ENCODE measurements around the gene VSTM2B.

Gene VSTM2B

GRCh38 chr19:29562299-29563297, 36.8 kb downstream of the VSTM2B start:
- FAIRE-seq = no peak

GRCh38 chr19:29563486-29564101, 37.8 kb downstream of the VSTM2B start:
- DNase-seq (ENCODE audit: insufficient read length, low spot score) (no peak), FAIRE-seq (no peak)

More at GRCh38 chr19:29562299-29563297, 36.8 kb downstream of the VSTM2B start:
- DNase-seq (ENCODE audit: insufficient read length, low spot score) = no peak

DNA sequence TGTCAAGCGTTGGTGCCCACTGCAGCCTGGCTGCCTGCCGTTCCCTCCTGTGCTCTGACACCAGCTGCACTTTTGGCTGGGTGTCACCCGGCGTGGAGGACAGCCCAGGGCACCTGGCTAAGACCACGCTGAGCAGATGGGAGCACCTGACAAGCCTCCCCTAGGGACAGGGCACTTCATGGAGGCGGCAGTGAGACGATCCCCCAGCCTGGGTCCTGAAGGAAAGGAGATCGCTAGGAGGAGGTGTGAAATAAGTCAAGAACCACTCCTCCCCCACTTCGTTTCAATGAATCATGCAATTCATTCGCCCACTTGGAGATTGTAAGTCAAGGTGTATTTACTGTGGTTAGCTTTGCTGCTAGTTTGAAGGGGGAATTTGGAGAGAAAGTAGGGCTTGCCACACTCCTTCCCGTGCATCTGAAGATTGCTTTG, 38.8 kb downstream of the VSTM2B start:
- no peak for FAIRE-seq
- no peak for DNase-seq (ENCODE audit: insufficient read length, low spot score)

DNA sequence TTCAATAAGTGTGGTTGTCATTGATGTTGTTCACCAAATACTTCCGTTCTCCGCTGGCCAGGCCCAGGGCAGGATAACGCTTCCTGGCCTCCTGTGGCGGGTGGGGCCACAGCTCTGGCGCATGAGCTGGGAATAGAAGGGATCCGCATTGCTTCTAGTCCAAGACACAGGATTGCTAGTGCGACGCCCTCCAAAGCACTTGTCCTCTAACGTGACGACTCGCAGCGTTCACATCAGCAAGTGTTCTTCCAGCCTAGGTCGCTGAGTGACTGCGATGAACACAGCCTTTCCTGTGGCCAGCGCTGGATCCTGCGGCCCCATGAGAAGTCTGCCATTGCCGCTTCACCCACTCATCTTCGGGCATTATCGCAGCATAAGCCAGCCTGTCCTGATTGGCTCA, 39.4 kb downstream of the VSTM2B start:
- DNase-seq (ENCODE audit: insufficient read length, low spot score) (no peak), FAIRE-seq (no peak)

DNA sequence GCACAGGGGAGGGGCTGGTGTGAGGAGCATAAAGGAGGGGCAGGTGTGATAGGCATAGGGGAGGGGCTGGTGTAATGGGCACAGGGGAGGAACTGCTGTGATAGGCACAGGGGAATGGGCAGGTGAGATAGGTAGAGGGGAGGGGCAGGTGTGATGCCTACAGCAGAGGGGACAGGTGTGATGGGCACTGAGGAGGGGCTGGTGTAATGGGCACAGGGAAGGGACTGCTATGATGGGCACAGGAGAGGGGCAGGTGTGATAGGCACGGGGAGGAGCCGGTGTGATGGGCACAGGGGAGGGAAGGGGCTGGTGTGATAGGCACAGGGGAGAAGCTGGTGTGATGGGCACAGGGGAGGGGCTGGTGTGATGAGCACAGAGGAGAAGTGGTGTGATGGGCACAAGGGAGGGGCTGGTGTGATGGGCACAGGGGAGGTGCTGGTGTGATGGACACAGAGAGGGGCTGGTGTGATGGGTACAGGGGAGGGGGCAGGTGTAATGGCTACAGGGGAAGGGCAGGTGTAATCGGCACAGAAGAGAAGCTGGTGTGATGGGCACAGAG, 40.8 kb downstream of the VSTM2B start:
- DNase-seq (ENCODE audit: insufficient read length, low spot score) = no peak

DNA sequence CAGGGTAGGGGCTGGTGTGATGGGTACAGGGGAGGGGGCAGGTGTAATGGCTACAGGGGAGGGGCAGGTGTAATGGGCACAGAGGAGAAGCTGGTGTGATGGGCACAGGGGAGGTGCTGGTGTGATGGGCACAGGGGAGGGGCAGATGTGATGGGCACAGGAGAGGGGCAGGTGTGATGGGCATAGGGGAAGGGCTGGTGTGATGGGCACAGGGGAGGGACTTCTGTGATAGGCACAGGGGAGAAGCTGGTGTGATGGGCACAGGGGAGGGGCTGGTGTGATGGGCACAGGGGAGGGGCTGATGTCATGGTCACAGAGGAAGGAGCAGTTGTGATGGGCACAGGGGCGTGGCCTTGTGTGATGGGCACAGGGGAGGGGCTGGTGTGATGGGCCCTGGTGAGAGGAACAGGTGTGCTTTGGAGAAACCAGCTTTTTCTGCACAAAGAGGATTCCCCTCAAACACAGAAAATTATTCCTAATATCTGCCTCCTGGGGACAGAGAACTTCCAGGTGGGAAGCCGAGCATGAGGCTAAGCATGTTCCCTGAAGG, 41.6 kb downstream of the VSTM2B start:
- FAIRE-seq (no peak), DNase-seq (ENCODE audit: insufficient read length, low spot score) (no peak)

More for the DNA sequence above, 40.8 kb downstream of the VSTM2B start:
- FAIRE-seq = no peak

GRCh38 chr19:29568036-29569025, 42.5 kb downstream of the VSTM2B start:
- FAIRE-seq = no peak

DNA sequence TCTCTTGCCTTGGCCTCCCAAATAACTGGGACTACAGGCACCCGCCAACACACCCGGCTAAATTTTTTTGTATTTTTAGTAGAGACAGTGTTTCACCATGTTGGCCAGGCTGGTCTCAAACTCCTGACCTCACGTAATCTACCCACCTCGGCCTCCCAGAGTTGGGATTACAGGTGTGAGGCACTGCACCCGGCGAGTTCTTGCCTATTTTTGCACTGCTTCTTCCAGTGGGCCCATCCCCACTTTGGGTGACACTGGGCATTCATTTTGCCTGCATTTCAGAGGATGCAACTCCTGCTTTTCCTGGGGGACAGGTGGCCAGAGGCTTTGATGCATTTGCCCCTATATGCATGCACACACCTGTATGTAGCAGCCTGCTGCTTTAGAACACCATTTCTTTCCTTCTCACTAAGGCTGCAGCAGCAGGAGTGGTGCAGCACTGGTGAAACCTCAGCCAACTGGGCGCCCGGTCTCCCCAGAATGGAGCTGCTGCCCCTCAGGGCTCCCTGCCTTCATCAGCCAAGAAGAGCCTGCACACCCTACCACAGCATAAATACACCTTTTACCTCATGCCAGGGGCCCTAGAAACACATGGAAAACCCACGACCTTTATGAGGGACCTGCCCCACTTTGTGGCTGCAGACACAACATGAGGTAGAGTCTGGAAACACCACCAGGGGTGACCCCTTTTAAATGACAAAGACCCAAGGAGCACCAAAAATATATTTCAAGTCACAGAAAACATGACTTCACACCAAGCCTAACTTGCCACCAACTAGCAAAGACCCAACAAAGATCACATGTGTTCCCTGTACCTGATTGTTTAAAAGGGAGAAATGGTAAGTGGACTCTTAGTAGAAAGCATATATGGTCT, 43.5 kb downstream of the VSTM2B start:
- DNase-seq (ENCODE audit: insufficient read length, low spot score) = no peak
- FAIRE-seq = no peak

More at GRCh38 chr19:29568036-29569025, 42.5 kb downstream of the VSTM2B start:
- DNase-seq (ENCODE audit: insufficient read length, low spot score) = no peak

DNA sequence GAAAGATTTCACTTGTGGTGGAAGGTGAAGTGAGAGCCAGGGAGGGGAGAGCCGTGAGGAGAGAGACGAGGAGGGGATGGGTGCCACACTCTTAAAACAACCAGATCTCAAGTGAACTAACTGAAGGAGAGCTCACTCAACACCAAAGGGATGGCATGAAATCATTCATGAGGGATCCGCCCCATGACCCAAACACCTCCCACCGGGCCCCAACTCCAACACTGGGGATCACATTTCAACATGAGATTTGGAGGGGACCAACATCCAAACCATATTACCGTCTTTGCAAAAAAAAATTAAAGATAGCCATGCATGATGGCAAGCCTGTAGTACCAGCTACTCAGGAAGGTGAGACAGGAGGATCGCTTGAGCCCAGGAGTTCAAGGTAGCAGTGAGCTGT, 45.4 kb downstream of the VSTM2B start:
- DNase-seq (ENCODE audit: insufficient read length, low spot score) (no peak), FAIRE-seq (no peak)

DNA sequence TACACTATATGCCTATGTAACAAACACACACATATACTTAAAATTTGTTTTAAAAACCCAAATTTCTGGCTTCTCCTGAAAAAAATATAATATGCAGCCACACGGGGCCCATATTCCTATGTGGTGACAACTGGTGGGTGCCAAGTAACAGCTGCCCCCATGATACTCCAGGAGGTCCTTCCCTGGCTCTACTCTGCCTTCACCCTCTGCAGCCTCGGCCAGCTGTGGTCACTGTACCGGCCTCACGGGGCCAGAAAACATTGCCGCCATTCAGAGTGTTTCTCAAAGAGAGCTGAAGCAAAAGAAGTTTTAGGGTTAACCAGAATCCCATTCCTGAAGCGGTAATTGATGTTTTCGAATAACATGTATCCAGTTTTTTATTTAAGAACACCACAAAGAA, 47.7 kb downstream of the VSTM2B start:
- DNase-seq (ENCODE audit: insufficient read length, low spot score) (no peak), FAIRE-seq (no peak)

DNA sequence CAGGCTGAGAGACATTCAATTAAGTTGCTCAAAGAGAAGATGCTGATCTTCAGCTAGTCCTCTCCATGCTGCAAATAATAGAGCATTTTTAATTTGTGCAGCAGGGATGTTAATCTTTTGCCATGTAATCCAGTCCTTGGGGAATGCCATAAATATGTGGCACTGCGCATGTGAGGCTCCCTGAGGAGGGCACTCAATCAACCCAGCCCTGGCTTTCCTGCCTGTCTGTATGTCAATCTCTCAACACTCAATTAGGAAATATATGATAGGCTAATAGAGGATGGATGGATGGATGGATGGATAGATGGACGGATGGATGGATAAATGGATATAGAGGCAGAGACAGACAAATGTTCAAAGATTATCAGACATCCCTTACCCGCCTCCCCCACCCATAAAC, 48.7 kb downstream of the VSTM2B start:
- no peak for DNase-seq (ENCODE audit: insufficient read length, low spot score)
- FAIRE-seq = no peak

- no peak for FAIRE-seq
- DNase-seq (ENCODE audit: insufficient read length, low spot score) = no peak
These were observed 50.3 kb downstream of the VSTM2B start for GRCh38 chr19:29576046-29576606.

DNA sequence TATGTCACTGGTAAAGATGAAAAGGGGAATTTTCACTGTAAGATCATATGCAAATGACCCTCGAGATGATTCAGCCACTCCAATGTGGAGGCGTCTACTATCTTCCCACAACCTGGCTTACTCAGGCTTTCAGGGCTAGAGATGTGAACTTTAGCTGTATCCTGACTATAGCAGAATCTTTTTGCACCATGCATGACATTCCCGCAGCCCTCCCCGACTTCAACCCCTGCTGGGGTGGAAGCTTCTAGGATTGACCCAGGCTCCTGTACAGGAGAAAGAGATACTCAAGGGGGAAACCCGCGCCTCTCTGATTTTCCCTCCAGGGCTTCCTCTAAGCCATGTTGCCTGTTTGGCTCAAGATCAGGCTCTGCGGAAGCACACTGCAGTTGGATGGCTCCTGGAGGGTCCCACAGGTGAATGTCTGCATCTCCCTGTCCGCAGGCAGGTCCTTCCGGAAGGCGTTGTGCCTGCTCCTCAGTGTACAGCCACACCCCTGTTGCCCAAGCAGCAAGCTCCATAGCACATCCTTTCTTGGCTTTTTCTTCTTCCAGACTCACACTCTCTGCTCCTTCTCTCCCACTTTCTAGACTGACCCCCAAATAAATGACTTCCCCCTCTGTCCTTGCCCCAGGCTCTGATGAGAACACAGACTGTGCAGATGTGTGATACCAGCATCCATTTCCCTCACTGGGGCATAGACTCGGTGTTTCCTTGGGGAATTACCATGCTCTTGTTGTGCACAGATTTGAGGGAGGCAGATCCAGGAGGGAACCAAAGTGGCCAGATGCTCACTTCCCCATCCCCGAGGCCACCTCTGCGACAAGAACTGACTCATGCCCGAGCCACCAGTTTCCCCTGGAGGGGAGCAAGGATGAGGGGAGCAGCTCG, 51.2 kb downstream of the VSTM2B start:
- no peak for FAIRE-seq
- no peak for DNase-seq (ENCODE audit: insufficient read length, low spot score)

DNA sequence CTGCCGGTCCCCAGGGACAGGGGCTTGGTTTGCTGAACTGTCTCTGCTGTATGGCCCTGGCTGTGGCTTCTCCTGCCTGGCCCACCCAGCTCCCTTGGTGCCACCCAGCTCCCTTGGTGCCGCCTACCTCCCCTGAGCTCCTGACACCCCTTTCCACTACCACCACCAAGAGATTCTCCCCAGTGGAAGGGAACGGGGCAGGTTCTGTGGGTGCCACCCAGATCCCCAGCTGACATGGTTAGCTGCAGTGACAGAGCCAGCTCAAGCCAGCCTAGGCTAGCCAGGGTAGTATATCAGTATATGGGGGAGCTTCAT, 51.8 kb downstream of the VSTM2B start:
- DNase-seq (ENCODE audit: insufficient read length, low spot score) (no peak), FAIRE-seq (no peak)

DNA sequence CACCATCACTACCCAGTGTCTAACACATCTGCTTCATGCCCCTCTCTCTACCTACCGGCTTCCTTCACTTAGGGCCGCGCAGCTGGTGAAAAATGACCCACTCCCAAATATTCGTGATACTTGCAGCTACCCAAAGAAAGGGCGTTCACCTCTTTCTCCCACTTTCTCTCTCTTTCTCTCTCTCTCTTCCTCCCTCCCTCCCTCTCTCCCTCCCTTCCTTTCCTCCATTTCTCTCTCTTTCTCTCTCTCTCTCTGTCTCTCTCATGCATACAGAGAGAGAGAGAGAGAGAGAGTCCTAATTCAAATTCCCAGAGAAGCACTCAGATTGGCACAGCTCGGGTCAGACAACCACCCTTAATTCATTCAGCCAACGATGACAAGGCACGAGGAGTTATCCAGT, 52.6 kb downstream of the VSTM2B start:
- FAIRE-seq (no peak), DNase-seq (ENCODE audit: insufficient read length, low spot score) (no peak)

DNA sequence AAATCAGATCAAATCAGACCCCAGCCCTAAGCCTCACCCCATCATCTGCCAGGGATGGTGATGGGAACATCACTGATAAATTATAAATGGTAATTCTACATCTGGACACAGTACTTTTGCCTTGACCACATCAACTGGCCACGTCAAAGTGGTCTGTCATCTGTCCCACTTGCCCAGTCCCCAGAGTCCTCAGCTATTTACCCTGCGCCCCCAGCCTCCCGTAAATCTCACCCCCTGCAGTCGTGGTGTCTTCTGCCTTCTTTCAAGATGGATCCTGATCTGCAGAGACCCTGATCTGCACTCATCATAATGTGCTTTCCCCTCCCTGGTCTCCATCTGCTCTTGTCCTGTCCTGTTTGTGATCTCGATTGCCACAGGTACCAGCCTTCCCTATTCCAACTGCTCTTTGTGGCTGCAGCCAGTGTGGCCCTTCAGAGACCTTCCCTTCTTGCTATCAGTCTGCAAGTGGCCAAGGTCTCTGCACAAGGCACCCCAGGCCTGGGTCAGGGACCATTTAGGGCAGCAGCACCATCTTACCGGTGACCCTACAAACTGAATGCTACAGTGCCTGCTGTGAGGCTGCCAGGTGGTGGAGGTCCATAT, 53.6 kb downstream of the VSTM2B start:
- FAIRE-seq (no peak), DNase-seq (ENCODE audit: insufficient read length, low spot score) (no peak)

DNA sequence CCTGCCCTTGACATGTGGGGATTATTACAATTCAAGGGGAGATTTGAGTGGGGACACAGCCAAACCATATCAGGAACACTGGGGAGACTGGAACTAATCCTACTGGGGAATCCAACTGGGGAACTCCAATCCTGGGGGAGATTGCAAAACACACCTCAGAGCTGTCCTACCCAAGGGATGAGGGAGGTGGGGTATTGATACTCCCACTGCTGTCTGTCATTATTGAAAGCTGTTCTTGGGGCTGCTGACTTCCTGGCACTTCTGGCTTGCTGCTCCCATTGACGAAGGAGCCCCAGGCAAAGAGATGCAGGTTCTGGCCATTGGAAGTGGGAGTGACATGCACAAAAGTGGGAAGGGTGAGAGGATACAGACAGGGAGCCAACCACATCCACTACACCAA, 55.6 kb downstream of the VSTM2B start:
- DNase-seq (ENCODE audit: insufficient read length, low spot score) (no peak), FAIRE-seq (no peak)
